Natural killer cell (primary cell): ENCODE results near the gene ASF1A. TPM values are rescaled to one million over a fixed set of nuclear protein-coding genes. Genes with fewer than 3 reads are reported as not detected.

Experiments used
- ATAC-seq, 3 donors: fragments of 150-1000 bp in 2 of 3; fragments of 200-7000 bp in 1 of 3; cut with Tn5 transposase; 1 replicate in 1 of 3; 2 replicates in 2 of 3; pipeline ENCODE4 v1.10.0; 2021; ENCODE audit warnings: mild to moderate bottlenecking in 2 of 3, moderate library complexity in 2 of 3
- DNase-seq, 2 donors: peaks; one replicate each; pipeline versions ENCODE4 v3.0.0 to v3.0.0-alpha.2; 2013 to 2021; ENCODE audit warnings: mixed read lengths in 1 of 2
- H3K27ac ChIP-seq: one replicate; pipeline ENCODE4 v1.5.1; 2013; ENCODE audit warnings: mild to moderate bottlenecking, low read length
- H3K27me3 ChIP-seq: one replicate; pipeline ENCODE4 v1.6.1; 2013; ENCODE audit warnings: low read length; ENCODE audit not compliant: control insufficient read depth, insufficient read depth
- H3K36me3 ChIP-seq: one replicate; pipeline ENCODE4 v1.6.1; 2013; ENCODE audit warnings: low read length; ENCODE audit not compliant: control insufficient read depth, insufficient read depth
- H3K4me1 ChIP-seq: one replicate; pipeline ENCODE4 v1.6.1; 2013; ENCODE audit warnings: low read length; ENCODE audit not compliant: control insufficient read depth, insufficient read depth
- H3K4me3 ChIP-seq: one replicate; pipeline ENCODE4 v1.5.1; 2013; ENCODE audit warnings: low read length
- H3K9me3 ChIP-seq: one replicate; pipeline ENCODE4 v1.6.1; 2013; ENCODE audit warnings: low read length; ENCODE audit not compliant: control insufficient read depth, insufficient read depth
- H3K27ac Mint-ChIP-seq, 2 donors: one replicate each; pipeline ENCODE4 v1.8.0; 2022; ENCODE audit warnings: mild to moderate bottlenecking in 2 of 2, mixed read lengths in 2 of 2, moderate library complexity in 1 of 2
- H3K27me3 Mint-ChIP-seq, 2 donors: one replicate each; pipeline ENCODE4 v1.8.0; 2022; ENCODE audit warnings: low read depth in 2 of 2, mixed read lengths in 2 of 2
- H3K36me3 Mint-ChIP-seq: one replicate; pipeline ENCODE4 v1.8.0; 2022; ENCODE audit warnings: mixed read lengths
- H3K4me1 Mint-ChIP-seq, 2 donors: one replicate each; pipeline ENCODE4 v1.8.0; 2022; ENCODE audit warnings: mixed read lengths in 2 of 2
- H3K4me3 Mint-ChIP-seq: one replicate; pipeline ENCODE4 v1.8.0; 2022; ENCODE audit warnings: mild to moderate bottlenecking, moderate library complexity, mixed read lengths
- H3K9me3 Mint-ChIP-seq, 2 donors: one replicate each; pipeline ENCODE4 v1.8.0; 2022; ENCODE audit warnings: mixed read lengths in 2 of 2
- WGBS: methylation state at CpG from one replicate; pipeline ENCODE4 v1.1.7; 2013; ENCODE audit warnings: missing lambda C conversion rate; ENCODE audit not compliant: insufficient coverage; 5-methylcytosine and 5-hydroxymethylcytosine counted together
- intact Hi-C: fragments of 100-400 bp; cut with micrococcal nuclease; formaldehyde crosslinking; loops from one replicate; pipeline ENCODE4 v1.14.2; 2022
- total RNA-seq, 4 donors: library from RNA; stranded (reverse); fragments of 120-200 nt in 1 of 4; gene quantifications; one replicate each; pipeline versions ENCODE4 v1.2.3 to v1.2.4, GENCODE V29; 2013 to 2022
- TF ChIP-seq, protein P1 (sequence below): fragments of 200-600 bp; IDR thresholded peaks from one replicate; pipeline ENCODE4 v1.8.0; 2022; ENCODE audit warnings: antibody characterized with exemption

ASF1A gene
- total RNA-seq, 3 donors from 2014 or later (not counting 1 experiment from before 2014, with no cell fraction given): 9.2 to 14.5 (median 10.8) TPM

GRCh38 chr6:118933855-118934460, 40.0 kb downstream of the ASF1A start:
- intact Hi-C loops: loop anchor here (1.0 kb wide), 1 partner anchor 38 kb away; no protein-coding TSS in a partner anchor
- TF ChIP-seq, protein P1, sequence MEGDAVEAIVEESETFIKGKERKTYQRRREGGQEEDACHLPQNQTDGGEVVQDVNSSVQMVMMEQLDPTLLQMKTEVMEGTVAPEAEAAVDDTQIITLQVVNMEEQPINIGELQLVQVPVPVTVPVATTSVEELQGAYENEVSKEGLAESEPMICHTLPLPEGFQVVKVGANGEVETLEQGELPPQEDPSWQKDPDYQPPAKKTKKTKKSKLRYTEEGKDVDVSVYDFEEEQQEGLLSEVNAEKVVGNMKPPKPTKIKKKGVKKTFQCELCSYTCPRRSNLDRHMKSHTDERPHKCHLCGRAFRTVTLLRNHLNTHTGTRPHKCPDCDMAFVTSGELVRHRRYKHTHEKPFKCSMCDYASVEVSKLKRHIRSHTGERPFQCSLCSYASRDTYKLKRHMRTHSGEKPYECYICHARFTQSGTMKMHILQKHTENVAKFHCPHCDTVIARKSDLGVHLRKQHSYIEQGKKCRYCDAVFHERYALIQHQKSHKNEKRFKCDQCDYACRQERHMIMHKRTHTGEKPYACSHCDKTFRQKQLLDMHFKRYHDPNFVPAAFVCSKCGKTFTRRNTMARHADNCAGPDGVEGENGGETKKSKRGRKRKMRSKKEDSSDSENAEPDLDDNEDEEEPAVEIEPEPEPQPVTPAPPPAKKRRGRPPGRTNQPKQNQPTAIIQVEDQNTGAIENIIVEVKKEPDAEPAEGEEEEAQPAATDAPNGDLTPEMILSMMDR: no peak
- H3K4me1 ChIP-seq: no peaks in the 10 kb centered on the region
- peak overlapping the region; percentile 92 for H3K4me3 Mint-ChIP-seq
- 29% methylated on average over 6 of the region's 8 CpGs for WGBS
- peaks cover 25 to 41% of the 10 kb centered on the region in 2 donors for H3K4me1 Mint-ChIP-seq
- peak overlapping the region; percentile 84 for H3K4me3 ChIP-seq
- H3K27ac ChIP-seq: no peak overlapping the region
- H3K27me3 Mint-ChIP-seq: no peaks in the 10 kb centered on the region
- H3K27me3 ChIP-seq: no peaks in the 10 kb centered on the region
- DNase-seq (no peak), ATAC-seq (no peak)
- peaks cover 20% of the 10 kb centered on the region for H3K36me3 ChIP-seq
- peaks cover 7% of the 10 kb centered on the region for H3K36me3 Mint-ChIP-seq
- peak overlapping the region; percentile 91 to 95 for H3K27ac Mint-ChIP-seq
- H3K9me3 Mint-ChIP-seq: no peaks in the 10 kb centered on the region
- H3K9me3 ChIP-seq: no peaks in the 10 kb centered on the region

DNA sequence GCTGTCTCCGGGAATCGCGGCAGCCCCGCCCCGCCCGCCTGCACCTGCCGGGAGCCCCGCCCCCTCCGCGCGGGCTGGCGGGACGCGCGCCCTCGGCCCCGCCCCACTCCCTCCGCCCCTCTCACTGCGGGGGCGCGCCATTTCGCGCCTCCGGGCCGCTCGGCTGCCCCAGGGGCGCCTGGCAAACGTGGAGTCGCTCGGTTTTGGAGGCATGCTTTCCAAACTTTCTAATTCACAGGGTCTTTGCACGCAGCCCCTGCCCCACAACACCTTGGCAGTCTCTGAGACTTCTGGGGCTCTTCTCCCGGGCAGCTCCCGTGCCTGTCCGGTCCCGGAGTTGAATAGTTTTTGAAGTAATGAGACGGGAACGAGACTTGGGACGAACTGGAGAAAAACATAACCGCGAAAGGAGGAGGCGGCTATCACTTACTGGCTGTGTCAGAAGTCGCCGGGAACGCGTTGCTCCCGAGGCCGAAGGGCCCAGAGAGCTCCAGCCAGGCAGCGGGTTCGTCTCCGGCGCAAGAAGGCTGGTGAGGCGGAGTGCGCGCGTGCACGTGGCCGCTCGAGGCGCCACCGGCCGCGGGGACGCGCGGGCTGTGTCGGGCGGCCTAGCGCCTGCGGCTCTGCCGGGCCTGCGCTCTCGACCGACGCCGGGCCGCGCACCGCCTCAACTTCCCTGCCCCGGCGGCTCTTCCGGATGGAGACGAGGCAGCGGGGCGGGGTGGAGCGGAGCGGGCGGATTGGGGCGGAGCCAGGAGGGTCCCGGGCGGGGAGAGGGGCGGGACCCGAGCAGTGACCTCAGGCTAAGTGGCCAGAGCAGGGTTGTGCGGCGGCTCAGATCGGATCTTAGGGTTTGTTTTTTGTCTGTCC, 40.7 kb downstream of the ASF1A start, which contains the start of gene MCM9:
Gene MCM9 (minus strand): TSS at position 699 of the 870 bp plus-strand sequence. CDS start 3,436 bp downstream, outside the sequence.
- H3K9me3 Mint-ChIP-seq: no peaks in the 10 kb centered on the region
- Histone ChIP-seq H3K4me3 (peak within 1 kb of the TSS; percentile 84), H3K27me3 (no peaks in the 10 kb centered on the region), H3K4me1 (no peaks in the 10 kb centered on the region), H3K27ac (peak within 1 kb of the TSS; percentile 88), H3K9me3 (no peaks in the 10 kb centered on the region), H3K36me3 (peaks cover 16% of the 10 kb centered on the region)
- WGBS: under 1% methylated on average over 95 of the region's 95 CpGs
- intact Hi-C loops: loop anchor here (1.0 kb wide), 1 partner anchor 38 kb away; no protein-coding TSS in a partner anchor
- H3K4me3 Mint-ChIP-seq: peak within 1 kb of the TSS; percentile 97
- TF ChIP-seq, protein P1: no peak
- H3K27ac Mint-ChIP-seq: peak within 1 kb of the TSS; percentile 91 to 95
- H3K27me3 Mint-ChIP-seq: no peaks in the 10 kb centered on the region
- H3K4me1 Mint-ChIP-seq: peaks cover 25 to 41% of the 10 kb centered on the region in 2 donors
- ATAC-seq: peak; percentile 86 to 95 (median 90)
- H3K36me3 Mint-ChIP-seq: peaks cover 7% of the 10 kb centered on the region
- peak; percentile 83 to 94 for DNase-seq

DNA sequence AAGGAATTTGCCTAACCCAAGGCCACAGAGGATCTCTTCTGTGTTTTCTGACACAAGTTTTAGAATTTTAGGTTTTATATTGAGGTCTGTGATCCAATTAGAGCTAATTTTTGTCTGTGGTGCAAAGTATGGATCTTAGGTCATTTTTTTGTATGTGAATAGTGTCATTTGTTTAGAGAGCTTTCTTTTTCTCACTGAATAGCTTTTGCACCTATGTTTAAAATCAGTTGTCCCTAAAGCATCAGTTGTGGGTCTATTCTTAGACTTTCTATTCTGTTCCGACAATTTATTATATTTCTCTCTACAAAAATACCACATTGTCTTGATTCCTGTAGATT, 41.3 kb downstream of the ASF1A start:
- TF ChIP-seq, protein P1: no peak
- Mint-ChIP-seq H3K4me1 (peaks cover 25 to 41% of the 10 kb centered on the region in 2 donors), H3K27ac (peak overlapping the region; percentile 91 to 95), H3K27me3 (no peaks in the 10 kb centered on the region), H3K36me3 (peaks cover 7% of the 10 kb centered on the region), H3K9me3 (no peaks in the 10 kb centered on the region), H3K4me3 (peak overlapping the region; percentile 97)
- H3K4me3 ChIP-seq: peak overlapping the region; percentile 73
- no peaks in the 10 kb centered on the region for H3K27me3 ChIP-seq
- no peaks in the 10 kb centered on the region for H3K9me3 ChIP-seq
- H3K27ac ChIP-seq: peak overlapping the region; percentile 88
- no peaks in the 10 kb centered on the region for H3K4me1 ChIP-seq
- WGBS: 17% methylated on average over 1 of the region's 1 CpG
- ATAC-seq (no peak), DNase-seq (no peak)
- peaks cover 15% of the 10 kb centered on the region for H3K36me3 ChIP-seq
- intact Hi-C loops: no loop called here
